ENCODE measurements around the gene UCN2. TPM values are rescaled to one million over a fixed set of nuclear protein-coding genes. Genes with fewer than 3 reads are reported as not detected.

The UCN2 gene
- total and polyA plus RNA-seq, 2 of the 8 experiments (the other 6 are each of a cell fraction or from before 2014, with no cell fraction given) = 0.14 TPM; not detected in 1

DNA sequence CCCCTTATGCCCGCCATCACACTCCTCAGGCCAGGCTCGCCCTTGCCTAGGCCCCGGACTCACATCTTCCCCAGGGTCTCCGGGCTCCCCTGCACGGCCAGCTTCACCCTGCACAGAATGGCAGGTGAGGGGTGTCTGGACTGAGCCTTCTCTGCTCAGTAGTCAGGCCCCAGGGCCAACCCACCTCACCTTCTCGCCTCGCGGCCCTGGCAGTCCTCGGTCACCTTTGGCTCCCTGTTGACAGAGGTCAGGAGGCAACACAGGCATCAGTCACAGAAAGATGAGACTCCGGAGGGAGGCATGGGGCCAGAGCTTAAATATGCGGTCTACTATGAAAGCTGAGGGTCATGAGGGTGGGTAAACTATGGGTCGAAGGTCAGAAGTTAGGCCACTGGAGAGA, 8.4 kb upstream of the UCN2 start:
- Histone ChIP-seq H3K9me3 (ENCODE audit: insufficient read depth in 2 of 2, low read depth in 1 of 2, low read length in 1 of 2) (no peaks in the 10 kb centered on the region), H2AK5ac (ENCODE audit: low read depth, low read length) (no peak overlapping the region), H3K79me2 (ENCODE audit: control insufficient read depth in 1 of 2, insufficient read depth in 2 of 2, low read length in 2 of 2) (no peaks in the 10 kb centered on the region), H3K9ac (replicated peaks in 1 of 4; ENCODE audit: extremely low read depth in 1 of 4, low read depth in 3 of 4, low read length in 3 of 4) (no peak overlapping the region), H3K56ac (replicated peaks; ENCODE audit: insufficient read length, low read depth, low read length) (no peak overlapping the region), H2BK12ac (ENCODE audit: low read depth, low read length) (no peak overlapping the region), H2BK120ac (replicated peaks; ENCODE audit: low read depth, low read length) (no peak overlapping the region), H3K4me2 (ENCODE audit: insufficient read depth in 1 of 2, low read depth in 2 of 2, low read length in 2 of 2) (no peak overlapping the region), H4K20me1 (replicated peaks in 1 of 2; ENCODE audit: control insufficient read depth in 1 of 2, insufficient read depth in 2 of 2, low read length in 2 of 2) (peaks cover 0 to 4% of the 10 kb centered on the region in 2 experiments), H3K23ac (ENCODE audit: insufficient read length) (no peak overlapping the region), H4K8ac (ENCODE audit: extremely low read depth, insufficient read depth, low read length) (no peak overlapping the region), H4K5ac (ENCODE audit: insufficient read length, low read depth, low read length) (no peak overlapping the region), H3K4me3 (ENCODE audit: extremely low read depth in 1 of 4, insufficient read depth in 2 of 4, low read depth in 3 of 4, low read length in 4 of 4) (no peak overlapping the region), H3K36me3 (ENCODE audit: control insufficient read depth in 2 of 4, insufficient read depth in 4 of 4, low read length in 3 of 4) (no peaks in the 10 kb centered on the region; a peak in 1 of 8 replicates), H3K18ac (ENCODE audit: extremely low read depth, low read length) (no peak overlapping the region), H3K27me3 (replicated peaks in 1 of 4; ENCODE audit: control insufficient read depth in 3 of 4, extremely low read depth in 1 of 4, insufficient read depth in 3 of 4, low read length in 3 of 4) (no peaks in the 10 kb centered on the region; a peak in 1 of 7 replicates), H3K4ac (replicated peaks; ENCODE audit: insufficient read length, low read depth, low read length) (no peak overlapping the region), H3K27ac (ENCODE audit: low read depth, low read length) (no peak overlapping the region), H2BK5ac (ENCODE audit: low read depth, low read length) (no peak overlapping the region), H2BK20ac (ENCODE audit: low read length) (no peak overlapping the region), H3K79me1 (ENCODE audit: low read depth, low read length) (no peaks in the 10 kb centered on the region), H3K14ac (ENCODE audit: insufficient read length) (no peak overlapping the region), H4K91ac (replicated peaks; ENCODE audit: insufficient read length, low read length) (no peak overlapping the region), H2AFZ (ENCODE audit: low read length) (no peak overlapping the region), H3K4me1 (replicated peaks in 1 of 4; ENCODE audit: control insufficient read depth in 3 of 4, insufficient read depth in 4 of 4, low read length in 3 of 4) (no peaks in the 10 kb centered on the region), H3K23me2 (ENCODE audit: low read depth, low read length) (peaks cover 2% of the 10 kb centered on the region; the same call in 1 of the 2 replicates), H2BK15ac (ENCODE audit: low read length) (no peak overlapping the region)
- ChIA-PET CTCF (ENCODE audit: partially characterized antibody) (interaction anchor here (3.3 kb wide), 1 partner anchor 13 kb away, joined by 14 read pairs; no protein-coding TSS in a partner anchor), POLR2A (ENCODE audit: partially characterized antibody) (interaction anchor here (0.7 to 1.2 kb wide), 2 partner anchors 10 to 35 kb away, joined by 3 read pairs; no protein-coding TSS in a partner anchor)
- no peak for TF ChIP-seq SP2 (IDR thresholded peaks at IDR 0.05; ENCODE audit: low read length)
- TF ChIP-seq CBX8 (IDR thresholded peaks at IDR 0.05; ENCODE audit: borderline replicate concordance, low read depth, low read length) = no peak
- TF ChIP-seq TAF1 (IDR thresholded peaks at IDR 0.05; ENCODE audit: low read depth, low read length) = no peak
- TF ChIP-seq POU5F1 (IDR thresholded peaks at IDR 0.05; ENCODE audit: low read depth, low read length) = no peak
- TF ChIP-seq RNF2 (IDR thresholded peaks at IDR 0.05; ENCODE audit: borderline replicate concordance, low read depth, low read length, missing control alignments, poor library complexity, severe bottlenecking) = no peak
- TF ChIP-seq TBP (IDR thresholded peaks at IDR 0.05; ENCODE audit: low read depth, low read length) = no peak
- TF ChIP-seq RFX5 (IDR thresholded peaks at IDR 0.05; ENCODE audit: borderline replicate concordance, low read depth, low read length) = no peak
- no peak for TF ChIP-seq NANOG (IDR thresholded peaks at IDR 0.05; ENCODE audit: insufficient read depth, low read depth, low read length, poor library complexity, severe bottlenecking)
- no peak for TF ChIP-seq CEBPB (IDR thresholded peaks at IDR 0.05; ENCODE audit: low read depth, low read length)
- no peak for TF ChIP-seq CHD2 (IDR thresholded peaks at IDR 0.05; ENCODE audit: low read length)
- TF ChIP-seq, protein P1, sequence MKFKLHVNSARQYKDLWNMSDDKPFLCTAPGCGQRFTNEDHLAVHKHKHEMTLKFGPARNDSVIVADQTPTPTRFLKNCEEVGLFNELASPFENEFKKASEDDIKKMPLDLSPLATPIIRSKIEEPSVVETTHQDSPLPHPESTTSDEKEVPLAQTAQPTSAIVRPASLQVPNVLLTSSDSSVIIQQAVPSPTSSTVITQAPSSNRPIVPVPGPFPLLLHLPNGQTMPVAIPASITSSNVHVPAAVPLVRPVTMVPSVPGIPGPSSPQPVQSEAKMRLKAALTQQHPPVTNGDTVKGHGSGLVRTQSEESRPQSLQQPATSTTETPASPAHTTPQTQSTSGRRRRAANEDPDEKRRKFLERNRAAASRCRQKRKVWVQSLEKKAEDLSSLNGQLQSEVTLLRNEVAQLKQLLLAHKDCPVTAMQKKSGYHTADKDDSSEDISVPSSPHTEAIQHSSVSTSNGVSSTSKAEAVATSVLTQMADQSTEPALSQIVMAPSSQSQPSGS (IDR thresholded peaks at IDR 0.05; ENCODE audit: low read length) = no peak
- no peak for TF ChIP-seq NRF1 (IDR thresholded peaks at IDR 0.05; ENCODE audit: low read depth, low read length)
- no peak for TF ChIP-seq GABPA (IDR thresholded peaks at IDR 0.05; ENCODE audit: borderline replicate concordance, insufficient read depth, low read length)
- DNase-seq (ENCODE audit: low read depth in 1 of 2, low spot score in 2 of 2) (no peak), FAIRE-seq (no peak)
- WGBS, 2 experiments (ENCODE audit: extremely low coverage in 1 of 2, insufficient coverage in 1 of 2, insufficient read length in 1 of 2, insufficient replicate concordance in 2 of 2, low coverage in 1 of 2, low lambda C conversion rate in 2 of 2, missing lambda C conversion rate in 1 of 2) = 92% methylated on average over 12 of the region's 12 CpGs; no CpG with 5 or more reads in 1 of the 2 experiments

Data from H1 (cell line).